NCI-H345 (cell line): ENCODE results near the gene PTPRT.

ENCODE experiments used
- DNase-seq: peaks from one replicate; lab custom pipeline; 2025; lab: John Stamatoyannopoulos, UW

The PTPRT gene

GRCh38 chr20:42714298-42715141 lies 475.2 kb downstream of the PTPRT start:
- peak; percentile 72 for DNase-seq

- DNase-seq = no peak
Observed at GRCh38 chr20:42708266-42708665, 481.4 kb downstream of the PTPRT start.

DNA sequence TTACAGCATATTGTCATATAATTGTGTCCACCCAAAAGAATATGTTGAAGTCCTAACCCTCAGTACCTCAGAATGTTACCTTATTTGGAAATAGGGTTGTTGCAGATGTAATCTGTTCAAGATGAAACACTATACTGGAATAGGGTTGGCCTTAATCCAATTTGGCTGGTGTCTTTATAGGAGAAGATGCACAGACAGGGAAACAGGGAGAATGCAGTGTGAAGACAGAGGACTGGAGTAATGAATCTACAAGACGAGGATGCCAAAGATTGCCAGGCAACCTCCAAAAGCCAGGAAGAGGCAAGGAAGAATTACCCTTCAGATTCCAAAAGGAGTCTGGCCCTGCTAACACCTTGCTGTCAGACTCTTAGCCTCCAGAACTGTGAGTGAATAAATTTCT lies 482.9 kb downstream of the PTPRT start:
- DNase-seq = no peak

DNA sequence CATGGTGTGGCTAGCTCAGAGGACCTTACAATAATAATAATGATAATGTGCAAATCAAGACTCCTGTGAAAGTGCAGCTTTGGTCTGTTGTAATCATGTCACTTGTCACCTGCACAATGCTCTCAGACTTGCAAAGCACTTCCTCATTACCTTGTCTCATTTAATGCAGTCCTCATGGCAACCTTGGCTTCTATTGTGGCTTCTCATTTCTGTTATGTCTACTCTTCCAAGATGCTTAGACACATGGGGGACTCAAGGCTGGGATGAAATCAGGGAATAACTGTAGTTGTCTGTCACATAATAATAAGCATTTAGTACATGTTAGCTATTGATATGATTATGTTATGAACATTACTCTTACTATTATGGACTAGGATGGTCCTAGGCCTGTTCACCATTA lies 484.2 kb downstream of the PTPRT start:
- DNase-seq = no peak

DNA sequence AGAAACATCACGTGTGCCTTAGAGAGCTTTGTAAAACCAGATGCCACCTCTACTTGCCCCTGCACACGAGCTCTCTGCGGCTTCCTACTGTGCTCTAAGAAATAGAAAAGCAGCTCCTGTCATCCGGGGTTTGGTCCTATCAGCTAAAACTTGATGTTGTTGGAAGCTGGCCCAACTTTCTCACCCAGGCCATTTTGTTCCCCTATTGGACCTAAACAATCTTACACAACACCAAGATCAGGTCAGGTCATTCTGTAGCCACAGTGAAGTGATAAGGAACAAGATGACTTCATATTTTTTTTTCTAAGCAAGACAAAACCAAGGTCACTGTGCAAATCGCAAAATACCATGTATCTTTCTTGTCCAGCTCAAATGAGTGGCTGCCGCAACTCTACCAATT lies 486.0 kb downstream of the PTPRT start:
- no peak for DNase-seq

DNA sequence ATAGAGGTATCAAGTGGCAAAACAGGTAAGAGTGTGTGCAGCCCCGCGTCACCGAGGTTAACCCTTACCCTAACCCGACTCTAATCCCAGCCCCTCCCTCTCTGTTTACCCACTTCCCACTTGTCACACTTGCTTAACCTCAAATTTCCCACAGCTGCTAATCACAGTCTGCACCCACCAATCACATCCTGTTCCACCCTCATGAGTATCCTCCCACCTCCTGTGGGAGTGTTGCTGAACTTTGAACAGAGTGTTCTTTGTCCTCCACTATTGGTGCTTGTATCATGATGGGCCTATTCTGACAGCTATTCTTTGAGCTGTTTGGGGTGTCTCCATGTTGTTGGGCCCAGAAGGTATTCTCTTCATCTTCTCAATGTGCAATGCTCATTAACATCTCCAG lies 487.8 kb downstream of the PTPRT start:
- no peak for DNase-seq

- no peak for DNase-seq
Observed at GRCh38 chr20:42700372-42700771, 489.3 kb downstream of the PTPRT start.

GRCh38 chr20:42697962-42698361 lies 491.7 kb downstream of the PTPRT start:
- DNase-seq = no peak

GRCh38 chr20:42690842-42691437 lies 498.8 kb downstream of the PTPRT start:
- DNase-seq = no peak

DNA sequence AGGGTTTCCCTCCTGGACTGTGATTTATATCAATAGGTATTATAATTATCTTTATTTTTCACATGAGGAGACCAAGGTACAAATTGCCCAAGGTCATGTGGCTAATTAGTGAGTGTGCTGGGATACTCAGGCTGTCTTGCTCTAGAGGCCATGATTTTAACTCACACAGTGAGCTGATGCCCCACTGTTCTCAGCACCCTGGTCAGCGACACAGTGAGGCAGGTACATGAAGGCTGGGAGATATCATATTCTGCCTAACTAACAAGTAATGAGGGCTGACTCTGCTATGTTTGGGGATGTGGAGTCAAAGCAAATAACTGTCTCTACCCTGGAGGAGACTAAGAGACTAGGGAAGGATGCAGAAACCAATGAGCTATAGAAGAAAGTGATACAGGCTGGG lies 501.1 kb downstream of the PTPRT start:
- no peak for DNase-seq

GRCh38 chr20:42686057-42686456 lies 503.6 kb downstream of the PTPRT start:
- peak; percentile 29 for DNase-seq

DNA sequence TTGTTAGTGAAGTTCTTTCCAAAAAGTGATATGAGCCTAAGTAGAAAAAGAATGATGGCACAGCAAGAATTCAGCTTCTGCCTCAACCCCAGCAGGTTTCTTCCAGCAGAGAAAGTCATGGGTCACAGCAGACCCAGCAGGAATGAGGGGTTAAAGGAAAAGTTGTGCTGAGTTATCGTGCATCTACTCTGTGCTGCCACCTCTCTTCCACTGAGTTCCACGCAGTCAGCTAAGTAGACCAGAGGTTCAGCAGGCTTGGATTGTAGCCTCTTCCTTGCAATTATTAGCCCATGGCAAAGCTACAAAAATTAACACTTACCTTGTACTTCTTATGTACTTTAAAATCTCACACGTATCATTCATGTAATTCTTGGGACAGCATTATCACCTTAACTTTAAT lies 510.8 kb downstream of the PTPRT start:
- no peak for DNase-seq

- peak; percentile 3 for DNase-seq
Observed at GRCh38 chr20:42656130-42656529, 533.6 kb downstream of the PTPRT start.

GRCh38 chr20:42652266-42652665 lies 537.4 kb downstream of the PTPRT start:
- DNase-seq = no peak

- no peak for DNase-seq
Observed at GRCh38 chr20:42650191-42650746, 539.4 kb downstream of the PTPRT start.

- no peak for DNase-seq
Observed at GRCh38 chr20:42649748-42650147, 540.0 kb downstream of the PTPRT start.

- no peak for DNase-seq
Observed at GRCh38 chr20:42646250-42646649, 543.5 kb downstream of the PTPRT start.

DNA sequence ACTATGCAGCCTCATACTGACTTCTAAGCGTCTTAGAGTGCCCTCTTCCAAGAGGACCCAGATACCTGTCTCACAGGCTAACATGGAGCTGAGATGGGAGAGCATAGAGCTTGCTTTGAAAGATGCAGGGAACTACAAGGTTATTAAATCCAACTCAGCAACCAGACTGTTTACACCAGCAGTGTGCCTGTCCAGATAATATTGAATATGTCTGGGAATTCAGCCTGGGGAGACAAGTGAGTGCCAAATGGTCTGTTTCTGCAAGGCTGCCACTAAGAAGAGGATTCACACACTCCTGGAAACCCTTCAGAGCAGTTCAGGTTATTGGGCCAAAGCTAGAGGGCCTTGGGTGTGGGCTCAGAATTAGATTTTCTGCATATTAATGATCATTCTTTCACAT lies 547.8 kb downstream of the PTPRT start:
- DNase-seq = no peak

DNA sequence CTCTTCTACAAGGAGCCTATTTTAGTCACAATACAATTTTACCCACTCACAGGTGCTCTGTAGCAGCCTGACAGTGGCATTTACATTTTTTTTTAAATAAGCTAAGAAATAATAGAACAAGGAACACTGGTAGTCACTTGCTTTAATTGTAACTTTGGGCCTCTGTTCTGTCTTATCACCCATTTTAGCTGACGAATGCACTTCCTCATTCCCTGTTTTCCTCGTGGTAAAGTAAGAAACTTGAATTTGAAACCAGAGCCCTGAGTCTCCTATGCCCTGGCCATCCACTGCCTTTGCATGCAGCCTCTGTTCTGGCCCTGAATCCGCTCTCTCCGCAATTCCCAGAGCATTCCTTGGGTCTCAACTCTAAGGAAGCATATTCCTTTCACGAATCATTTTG lies 550.6 kb downstream of the PTPRT start:
- no peak for DNase-seq

GRCh38 chr20:42635699-42636411 lies 553.9 kb downstream of the PTPRT start:
- DNase-seq = no peak

- no peak for DNase-seq
Observed at GRCh38 chr20:42634156-42634555, 555.5 kb downstream of the PTPRT start.

DNA sequence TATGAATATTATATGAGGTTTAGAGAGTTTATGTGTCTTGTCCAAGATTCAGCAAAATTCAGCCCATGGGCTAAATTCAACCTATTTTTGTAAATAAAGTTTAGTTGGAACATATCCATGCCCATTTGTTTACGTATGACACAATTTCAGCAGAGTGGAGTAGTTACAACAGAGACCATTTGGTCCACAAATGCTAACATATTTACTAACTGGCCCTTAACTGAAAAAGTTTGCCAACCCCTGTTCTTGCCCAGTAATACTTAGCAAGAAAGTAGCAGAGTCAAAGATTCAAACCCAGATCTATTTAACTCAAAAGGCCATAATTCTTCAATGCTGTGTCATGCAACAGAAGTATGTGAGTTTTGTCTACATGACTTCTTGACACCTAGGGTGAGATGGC lies 561.0 kb downstream of the PTPRT start:
- DNase-seq = no peak

DNA sequence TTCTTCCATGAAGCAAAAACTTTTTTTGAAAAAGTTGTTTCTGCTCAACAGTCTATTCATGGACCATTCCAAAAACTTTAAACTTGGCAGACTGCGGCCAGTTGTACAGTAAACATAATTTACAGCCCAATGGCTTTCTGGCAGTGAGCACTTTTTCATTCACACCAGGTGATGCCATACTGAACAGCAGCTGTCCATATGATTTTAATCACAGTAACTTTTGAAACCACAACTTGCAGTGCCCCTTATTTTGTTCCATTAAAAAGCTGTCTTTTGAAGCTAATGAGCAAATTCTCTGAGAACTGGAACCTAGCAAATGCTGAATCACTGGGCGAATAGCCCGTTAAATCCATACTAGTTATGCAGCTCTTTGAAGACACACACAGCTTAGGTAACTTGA lies 576.6 kb downstream of the PTPRT start:
- no peak for DNase-seq
